Neutrophil (primary cell): ENCODE results near the gene SLC25A52.

Source experiments
- H3K27ac ChIP-seq: fragments of 200-600 bp; sonication (generic); 2 replicates; pipeline ENCODE4 v1.5.1; 2016; ENCODE audit warnings: mild to moderate bottlenecking, moderate library complexity
- H3K27me3 ChIP-seq: fragments of 200-600 bp; sonication (generic); 2 replicates; pipeline ENCODE4 v1.6.0; 2016; ENCODE audit warnings: mild to moderate bottlenecking
- H3K36me3 ChIP-seq: fragments of 200-600 bp; sonication (generic); 2 replicates; pipeline ENCODE4 v1.5.1; 2017
- H3K4me1 ChIP-seq, 2 experiments: fragments of 200-600 bp in 1 of 2; sonication (generic) in 1 of 2; 1 replicate in 1 of 2; 2 replicates in 1 of 2; pipeline versions ENCODE4 v1.5.1 to v1.6.1; 2013 to 2016; ENCODE audit warnings: low read depth in 1 of 2, low read length in 1 of 2, mild to moderate bottlenecking in 1 of 2, moderate library complexity in 1 of 2; ENCODE audit not compliant: control insufficient read depth in 1 of 2, insufficient read depth in 1 of 2
- H3K4me3 ChIP-seq, 2 experiments: fragments of 200-600 bp in 1 of 2; sonication (generic) in 1 of 2; 1 replicate in 1 of 2; 2 replicates in 1 of 2; pipeline ENCODE4 v1.5.1; 2013 to 2016; ENCODE audit warnings: low read depth in 1 of 2, low read length in 1 of 2, mild to moderate bottlenecking in 1 of 2, moderate library complexity in 1 of 2
- H3K9me3 ChIP-seq: fragments of 200-600 bp; sonication (generic); 2 replicates; pipeline ENCODE4 v1.5.1; 2016
- CTCF ChIP-seq: fragments of 200-600 bp; sonication (generic); IDR thresholded peaks from 2 replicates; pipeline ENCODE4 v1.5.1; 2016; ENCODE audit warnings: antibody characterized with exemption

Gene SLC25A52

GRCh38 chr18:31793531-31793930 lies 32.9 kb upstream of the SLC25A52 start:
- TF ChIP-seq CTCF, result no peak
- no peaks in the 10 kb centered on the region for H3K27me3 ChIP-seq

DNA sequence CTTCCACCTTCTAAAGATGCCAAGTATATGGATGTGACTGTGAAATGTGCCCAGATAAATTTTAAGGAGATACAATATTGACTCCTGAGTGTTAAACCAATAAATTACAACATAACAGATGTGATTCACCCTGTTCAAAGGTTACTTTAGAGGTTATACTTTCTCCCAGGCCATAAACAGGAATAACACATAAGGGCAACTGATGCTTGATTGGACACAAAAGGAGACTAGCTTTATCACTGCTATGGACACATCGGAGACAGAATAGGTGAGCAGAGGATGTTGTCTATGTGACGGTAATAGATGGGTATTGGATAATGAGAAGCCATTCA lies 31.9 kb upstream of the SLC25A52 start:
- Histone ChIP-seq H3K4me1 (no peaks in the 10 kb centered on the region), H3K4me3 (no peak overlapping the region), H3K27ac (no peak overlapping the region), H3K9me3 (no peaks in the 10 kb centered on the region), H3K27me3 (no peaks in the 10 kb centered on the region), H3K36me3 (no peaks in the 10 kb centered on the region)
- no peak for TF ChIP-seq CTCF

More at GRCh38 chr18:31793531-31793930, 32.9 kb upstream of the SLC25A52 start:
- H3K4me3 ChIP-seq, result no peak overlapping the region
- H3K4me1 ChIP-seq, result no peaks in the 10 kb centered on the region
- H3K36me3 ChIP-seq, result no peaks in the 10 kb centered on the region
- H3K27ac ChIP-seq, result no peak overlapping the region
- H3K9me3 ChIP-seq, result no peaks in the 10 kb centered on the region

- Histone ChIP-seq H3K4me1 (no peaks in the 10 kb centered on the region), H3K36me3 (no peaks in the 10 kb centered on the region), H3K27ac (no peak overlapping the region), H3K9me3 (no peaks in the 10 kb centered on the region), H3K4me3 (no peak overlapping the region), H3K27me3 (no peaks in the 10 kb centered on the region)
- no peak for TF ChIP-seq CTCF
Measured at GRCh38 chr18:31791817-31792579, 31.3 kb upstream of the SLC25A52 start.

GRCh38 chr18:31789409-31789808 lies 28.7 kb upstream of the SLC25A52 start:
- H3K36me3 ChIP-seq, result no peaks in the 10 kb centered on the region
- no peak overlapping the region for H3K4me3 ChIP-seq
- no peaks in the 10 kb centered on the region for H3K27me3 ChIP-seq
- H3K27ac ChIP-seq, result no peak overlapping the region
- TF ChIP-seq CTCF, result no peak
- no peaks in the 10 kb centered on the region for H3K4me1 ChIP-seq
- no peaks in the 10 kb centered on the region for H3K9me3 ChIP-seq

DNA sequence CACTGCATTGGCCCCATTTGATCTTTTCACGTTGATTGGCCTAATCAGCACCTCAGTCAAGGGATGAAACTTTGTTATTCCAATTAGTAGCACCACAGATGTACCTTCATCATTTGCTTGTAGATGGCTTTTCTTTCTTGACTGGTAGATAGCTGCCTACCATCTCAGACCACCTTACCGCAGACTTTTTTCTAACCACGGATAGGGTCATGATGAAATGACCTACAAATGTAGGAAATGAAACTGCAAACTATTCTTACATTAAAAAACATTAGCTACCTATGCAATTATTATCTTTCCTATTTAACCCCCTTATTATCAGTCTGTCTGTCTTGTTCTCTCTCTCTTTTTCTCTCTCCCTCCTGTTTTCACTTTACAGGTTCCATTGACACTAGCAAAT lies 22.4 kb upstream of the SLC25A52 start:
- Histone ChIP-seq H3K27ac (no peak overlapping the region), H3K27me3 (no peaks in the 10 kb centered on the region), H3K4me1 (no peaks in the 10 kb centered on the region), H3K9me3 (peaks cover 4% of the 10 kb centered on the region), H3K36me3 (no peaks in the 10 kb centered on the region), H3K4me3 (no peak overlapping the region)
- TF ChIP-seq CTCF, result no peak
